Prostate gland (tissue), 2 donors: Measurements from ENCODE around the gene PLXNB1. TPM values are rescaled to one million over a fixed set of nuclear protein-coding genes. Genes with fewer than 3 reads are reported as not detected.

ENCODE experiments used
- DNase-seq: peaks from one replicate; pipeline ENCODE4 v3.0.0-alpha.2; 2019; ENCODE audit warnings: low spot score
- H3K27ac ChIP-seq, 2 donors: fragments of 200-600 bp; sonication (generic); 2 replicates each; pipeline ENCODE4 v1.5.1; 2017 to 2019
- H3K27me3 ChIP-seq: fragments of 200-600 bp; sonication (generic); replicated peaks from 2 replicates; pipeline ENCODE4 v1.5.1; 2019; ENCODE audit not compliant: insufficient read depth
- H3K36me3 ChIP-seq, 2 donors: fragments of 200-600 bp; sonication (generic); 1 replicate in 1 of 2; 2 replicates in 1 of 2; pipeline versions ENCODE4 v1.5.1 to v1.8.1; 2017 to 2019
- H3K4me1 ChIP-seq: fragments of 200-600 bp; sonication (generic); replicated peaks from 2 replicates; pipeline ENCODE4 v1.5.1; 2019
- H3K4me3 ChIP-seq, 2 donors: fragments of 200-600 bp; sonication (generic); 2 replicates each; pipeline ENCODE4 v1.5.1; 2017 to 2019
- H3K9me3 ChIP-seq: fragments of 200-600 bp; sonication (generic); 2 replicates; pipeline ENCODE4 v1.5.1; 2017
- CTCF ChIP-seq, 4 experiments: fragments of 200-600 bp in 2 of 4; fragments of 450-650 bp in 2 of 4; sonication (generic) in 2 of 4; IDR thresholded peaks; 1 replicate in 3 of 4; 2 replicates in 1 of 4; pipeline ENCODE4 v1.5.1; 2016 to 2019; ENCODE audit warnings: antibody characterized with exemption in 4 of 4, mild to moderate bottlenecking in 2 of 4, moderate library complexity in 2 of 4
- POLR2A ChIP-seq: fragments of 450-650 bp; IDR thresholded peaks from one replicate; pipeline ENCODE4 v1.6.1; 2016; ENCODE audit warnings: antibody characterized with exemption, mild to moderate bottlenecking
- POLR2AphosphoS5 ChIP-seq: sonication (generic); formaldehyde crosslinking; IDR thresholded peaks from one replicate; pipeline ENCODE4 v1.6.1; 2017; ENCODE audit warnings: antibody characterized with exemption
- WGBS: methylation state at CpG from one replicate; pipeline ENCODE4 v1.1.5; 2018; 5-methylcytosine and 5-hydroxymethylcytosine counted together
- intact Hi-C: fragments of 100-400 bp; cut with DNase I; formaldehyde crosslinking; loops from one replicate; pipeline ENCODE4 v1.14.2; 2022
- total RNA-seq, 2 donors: library from RNA; depleted of rRNA; stranded (reverse); fragments of >200 nt; gene quantifications; one replicate each; pipeline ENCODE4 v1.1.0, GENCODE V29; 2016

The PLXNB1 gene
- total RNA-seq, 2 donors from 2014 or later, result 115 to 182 TPM

- no peaks in the 10 kb centered on the region for H3K36me3 ChIP-seq
- H3K9me3 ChIP-seq, result no peaks in the 10 kb centered on the region
- H3K4me3 ChIP-seq, result no peak overlapping the region
- no peak overlapping the region for H3K27ac ChIP-seq
- H3K4me1 ChIP-seq, result no peaks in the 10 kb centered on the region
- H3K27me3 ChIP-seq, result no peaks in the 10 kb centered on the region
- WGBS, result 59% methylated on average over 8 of the region's 9 CpGs
- intact Hi-C loops, result loop anchor here (1.0 kb wide), 1 partner anchor 37 kb away; no protein-coding TSS in a partner anchor
- no peak for TF ChIP-seq CTCF (IDR thresholded peaks at IDR 0.05)
- no peak for TF ChIP-seq POLR2AphosphoS5
- TF ChIP-seq POLR2A, result no peak
- no peak for DNase-seq
These were observed 31.9 kb downstream of the PLXNB1 start for GRCh38 chr3:48397767-48398681.

GRCh38 chr3:48395714-48396113 is 34.2 kb downstream of the PLXNB1 start:
- intact Hi-C loops, result no loop called here
- Histone ChIP-seq H3K27me3 (no peaks in the 10 kb centered on the region), H3K4me3 (no peak overlapping the region), H3K9me3 (no peaks in the 10 kb centered on the region), H3K36me3 (no peaks in the 10 kb centered on the region), H3K4me1 (no peaks in the 10 kb centered on the region), H3K27ac (no peak overlapping the region)
- WGBS, result 75% methylated on average over 3 of the region's 3 CpGs
- no peak for DNase-seq
- TF ChIP-seq POLR2A (no peak), CTCF (IDR thresholded peaks at IDR 0.05) (no peak), POLR2AphosphoS5 (no peak)

- Histone ChIP-seq H3K4me3 (no peak overlapping the region), H3K27ac (no peak overlapping the region), H3K4me1 (no peaks in the 10 kb centered on the region), H3K9me3 (no peaks in the 10 kb centered on the region), H3K36me3 (no peaks in the 10 kb centered on the region), H3K27me3 (no peaks in the 10 kb centered on the region)
- intact Hi-C loops, result no loop called here
- no peak for DNase-seq
- TF ChIP-seq POLR2A (no peak), POLR2AphosphoS5 (no peak), CTCF (IDR thresholded peaks at IDR 0.05) (no peak)
- 89% methylated on average over 2 of the region's 2 CpGs for WGBS
These were observed 35.5 kb downstream of the PLXNB1 start for GRCh38 chr3:48394391-48394790.

- H3K9me3 ChIP-seq, result no peaks in the 10 kb centered on the region
- intact Hi-C loops, result no loop called here
- DNase-seq, result no peak
- no peaks in the 10 kb centered on the region for H3K27me3 ChIP-seq
- WGBS, result 81% methylated on average over 2 of the region's 2 CpGs
- no peaks in the 10 kb centered on the region for H3K36me3 ChIP-seq
- H3K27ac ChIP-seq, result no peak overlapping the region
- no peaks in the 10 kb centered on the region for H3K4me1 ChIP-seq
- TF ChIP-seq POLR2A (no peak), POLR2AphosphoS5 (no peak), CTCF (IDR thresholded peaks at IDR 0.05) (no peak)
- no peak overlapping the region for H3K4me3 ChIP-seq
These were observed 40.9 kb downstream of the PLXNB1 start for GRCh38 chr3:48388966-48389365.

GRCh38 chr3:48387634-48388033 is 42.3 kb downstream of the PLXNB1 start:
- intact Hi-C loops, result no loop called here
- no peaks in the 10 kb centered on the region for H3K36me3 ChIP-seq
- H3K27ac ChIP-seq, result no peak overlapping the region
- no peak overlapping the region for H3K4me3 ChIP-seq
- TF ChIP-seq POLR2A (no peak), POLR2AphosphoS5 (no peak)
- no peaks in the 10 kb centered on the region for H3K27me3 ChIP-seq
- no peaks in the 10 kb centered on the region for H3K4me1 ChIP-seq
- no peak for DNase-seq
- H3K9me3 ChIP-seq, result no peaks in the 10 kb centered on the region
